ENCODE data around the gene ZBTB16.
A peak's percentile ranks its signal among the peaks of the same experiment; 100 is the strongest.

The ZBTB16 gene

GRCh38 chr11:114150671-114151070 lies 91.2 kb downstream of the ZBTB16 start:
- no peak for DNase-seq (ENCODE audit: low spot score)
- no peaks in the 10 kb centered on the region for H3K27me3 ChIP-seq (ENCODE audit: insufficient read depth, poor library complexity, severe bottlenecking)
- H3K9me3 ChIP-seq (ENCODE audit: severe bottlenecking): no peaks in the 10 kb centered on the region
- H3K4me3 ChIP-seq (ENCODE audit: severe bottlenecking): no peak overlapping the region
- no peak for TF ChIP-seq CTCF (IDR thresholded peaks at IDR 0.05; ENCODE audit: poor library complexity, severe bottlenecking)
- H3K4me1 ChIP-seq (ENCODE audit: insufficient read depth, poor library complexity, severe bottlenecking): peaks cover 37% of the 10 kb centered on the region
- no peak overlapping the region for H3K27ac ChIP-seq (ENCODE audit: poor library complexity, severe bottlenecking)
- H3K36me3 ChIP-seq (ENCODE audit: low read depth): no peaks in the 10 kb centered on the region; the same call in 1 of the 2 replicates
- no peak for ATAC-seq (ENCODE audit: low read depth)

- Histone ChIP-seq H3K4me3 (ENCODE audit: severe bottlenecking) (no peak overlapping the region), H3K27me3 (ENCODE audit: insufficient read depth, poor library complexity, severe bottlenecking) (no peaks in the 10 kb centered on the region), H3K27ac (ENCODE audit: poor library complexity, severe bottlenecking) (peak overlapping the region; percentile 79), H3K36me3 (ENCODE audit: low read depth) (peaks cover 6% of the 10 kb centered on the region), H3K9me3 (ENCODE audit: severe bottlenecking) (no peaks in the 10 kb centered on the region), H3K4me1 (ENCODE audit: insufficient read depth, poor library complexity, severe bottlenecking) (peaks cover 37% of the 10 kb centered on the region)
- ATAC-seq (ENCODE audit: low read depth): no peak
- no peak for TF ChIP-seq CTCF (IDR thresholded peaks at IDR 0.05; ENCODE audit: poor library complexity, severe bottlenecking)
- no peak for DNase-seq (ENCODE audit: low spot score)
These were observed 92.1 kb downstream of the ZBTB16 start for GRCh38 chr11:114151631-114152030.

- no peak for TF ChIP-seq CTCF (IDR thresholded peaks at IDR 0.05; ENCODE audit: poor library complexity, severe bottlenecking)
- H3K36me3 ChIP-seq (ENCODE audit: low read depth): peaks cover 11% of the 10 kb centered on the region
- H3K27me3 ChIP-seq (ENCODE audit: insufficient read depth, poor library complexity, severe bottlenecking): no peaks in the 10 kb centered on the region
- DNase-seq (ENCODE audit: low spot score) (no peak), ATAC-seq (ENCODE audit: low read depth) (no peak)
- peaks cover 35% of the 10 kb centered on the region for H3K4me1 ChIP-seq (ENCODE audit: insufficient read depth, poor library complexity, severe bottlenecking)
- no peak overlapping the region for H3K4me3 ChIP-seq (ENCODE audit: severe bottlenecking)
- H3K9me3 ChIP-seq (ENCODE audit: severe bottlenecking): no peaks in the 10 kb centered on the region
- H3K27ac ChIP-seq (ENCODE audit: poor library complexity, severe bottlenecking): peak overlapping the region; percentile 79
These were observed 92.7 kb downstream of the ZBTB16 start for GRCh38 chr11:114152162-114152561.

- ATAC-seq (ENCODE audit: low read depth): no peak
These were observed 93.3 kb downstream of the ZBTB16 start for GRCh38 chr11:114152785-114153184.

More at GRCh38 chr11:114152785-114153184, 93.3 kb downstream of the ZBTB16 start:
- no peak for DNase-seq (ENCODE audit: low spot score)
- H3K36me3 ChIP-seq (ENCODE audit: low read depth): peaks cover 11% of the 10 kb centered on the region
- no peak for TF ChIP-seq CTCF (IDR thresholded peaks at IDR 0.05; ENCODE audit: poor library complexity, severe bottlenecking)
- H3K9me3 ChIP-seq (ENCODE audit: severe bottlenecking): no peaks in the 10 kb centered on the region
- no peak overlapping the region for H3K4me3 ChIP-seq (ENCODE audit: severe bottlenecking)
- H3K27me3 ChIP-seq (ENCODE audit: insufficient read depth, poor library complexity, severe bottlenecking): no peaks in the 10 kb centered on the region
- peaks cover 29% of the 10 kb centered on the region for H3K4me1 ChIP-seq (ENCODE audit: insufficient read depth, poor library complexity, severe bottlenecking)
- peak overlapping the region; percentile 79 for H3K27ac ChIP-seq (ENCODE audit: poor library complexity, severe bottlenecking)
